ENCODE measurements around the gene MANEA.

MANEA gene

GRCh38 chr6:95589067-95589466, 11.7 kb downstream of the MANEA start:
- no peak for DNase-seq

- no peak for DNase-seq
Measured at GRCh38 chr6:95589826-95590570, 12.7 kb downstream of the MANEA start.

GRCh38 chr6:95593025-95593424, 15.7 kb downstream of the MANEA start:
- DNase-seq = no peak

GRCh38 chr6:95596021-95596420, 18.7 kb downstream of the MANEA start:
- DNase-seq = no peak

- DNase-seq = no peak
Measured at GRCh38 chr6:95599706-95600105, 22.4 kb downstream of the MANEA start.

GRCh38 chr6:95601133-95601532, 23.8 kb downstream of the MANEA start:
- no peak for DNase-seq

- DNase-seq = no peak
Measured at GRCh38 chr6:95614094-95614493, 36.8 kb downstream of the MANEA start.

GRCh38 chr6:95629551-95629950, 52.2 kb downstream of the MANEA start:
- DNase-seq = peak in 1 of 2 experiments; percentile 54

- no peak for DNase-seq
Measured at GRCh38 chr6:95636552-95637431, 59.5 kb downstream of the MANEA start.

- peak; percentile 44 to 81 for DNase-seq
Measured at GRCh38 chr6:95648636-95649035, 71.3 kb downstream of the MANEA start.

GRCh38 chr6:95649451-95649850, 72.1 kb downstream of the MANEA start:
- DNase-seq = no peak

GRCh38 chr6:95654176-95654575, 76.8 kb downstream of the MANEA start:
- DNase-seq = no peak

- DNase-seq = peak; percentile 65 to 93
Measured at GRCh38 chr6:95658886-95659285, 81.6 kb downstream of the MANEA start.
